DMS 273 (cell line): ENCODE measurements around the gene KDM6B.

Experiments used
- DNase-seq: peaks from one replicate; lab custom pipeline; 2025; ENCODE audit not compliant: unreplicated experiment; lab: John Stamatoyannopoulos, UW

Gene KDM6B

DNA sequence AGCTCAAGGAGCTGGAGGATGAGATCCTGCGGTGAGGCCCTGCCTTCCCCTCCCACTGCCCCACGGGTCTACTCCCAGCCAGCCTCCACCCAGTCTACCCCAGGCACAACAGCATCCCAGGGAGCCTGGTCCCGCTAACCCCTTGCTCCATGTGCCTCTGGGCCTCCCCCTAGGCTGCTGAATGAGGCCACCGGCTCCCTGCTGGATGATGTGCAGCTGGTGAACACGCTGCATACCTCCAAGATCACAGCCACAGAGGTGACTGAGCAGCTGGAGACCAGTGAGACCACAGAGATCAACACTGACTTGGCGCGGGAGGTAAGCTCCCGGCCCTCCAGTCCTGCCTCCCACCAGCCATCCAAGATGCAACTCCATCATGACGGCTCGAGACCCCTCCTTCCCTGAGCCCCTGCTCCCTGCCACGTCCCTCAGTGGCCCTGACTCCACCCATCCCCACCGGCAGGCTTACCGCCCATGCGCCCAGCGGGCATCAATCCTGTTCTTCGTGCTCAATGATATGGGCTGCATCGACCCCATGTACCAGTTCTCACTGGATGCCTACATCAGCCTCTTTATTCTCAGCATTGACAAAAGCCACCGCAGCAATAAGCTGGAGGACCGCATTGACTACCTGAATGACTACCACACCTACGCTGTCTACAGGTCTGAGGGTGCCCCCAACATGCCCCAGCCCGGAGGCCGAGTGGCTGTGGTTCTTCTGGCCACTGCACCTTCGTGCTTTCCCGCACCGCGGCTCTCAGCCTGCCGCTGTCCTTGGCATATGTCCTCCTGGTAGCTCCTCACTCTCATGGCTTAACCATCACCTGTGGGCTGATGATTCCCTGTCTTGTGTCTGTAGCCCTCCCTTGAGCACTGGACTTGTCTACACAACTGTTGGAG, 15.0 kb upstream of the KDM6B start:
- DNase-seq: no peak

DNA sequence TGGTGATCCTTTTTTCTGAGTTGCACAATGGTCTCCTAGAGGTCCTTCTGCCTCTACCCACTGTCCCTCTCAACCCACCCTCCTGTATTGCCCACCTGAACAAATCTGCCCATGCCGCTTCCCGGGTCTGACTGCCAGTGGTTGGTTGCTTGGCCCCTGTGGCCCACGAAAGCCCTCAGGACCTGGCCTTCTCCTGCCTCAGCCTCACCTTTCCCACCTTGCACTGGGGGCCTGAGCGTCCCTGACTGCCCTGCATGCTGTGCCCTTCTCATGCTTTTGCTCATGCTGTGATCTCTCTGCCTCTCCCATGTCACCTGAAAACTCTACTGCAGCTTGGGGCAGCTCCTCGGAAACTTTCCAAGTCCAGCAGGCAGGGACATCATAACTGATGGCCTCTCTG, 13.8 kb upstream of the KDM6B start:
- DNase-seq: no peak

DNA sequence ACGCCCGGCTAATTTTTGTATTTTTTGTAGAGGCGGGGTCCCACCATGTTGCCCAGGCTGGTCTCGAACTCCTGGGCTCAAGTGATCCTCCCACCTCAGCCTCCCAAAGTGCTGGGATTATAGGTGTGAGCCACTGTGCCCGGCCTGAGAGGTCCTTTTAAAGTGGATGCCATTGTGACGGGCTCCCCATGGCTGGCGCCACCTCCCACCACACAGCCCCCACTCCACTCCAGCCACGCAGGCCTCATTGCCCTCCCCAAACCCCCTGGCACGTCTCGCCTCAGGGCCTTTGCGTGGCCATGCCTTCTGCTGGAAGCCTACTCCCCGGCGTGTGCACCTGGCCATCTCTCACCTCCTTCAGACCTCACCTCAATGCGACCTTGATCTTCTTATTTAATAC, 11.9 kb upstream of the KDM6B start:
- no peak for DNase-seq

DNA sequence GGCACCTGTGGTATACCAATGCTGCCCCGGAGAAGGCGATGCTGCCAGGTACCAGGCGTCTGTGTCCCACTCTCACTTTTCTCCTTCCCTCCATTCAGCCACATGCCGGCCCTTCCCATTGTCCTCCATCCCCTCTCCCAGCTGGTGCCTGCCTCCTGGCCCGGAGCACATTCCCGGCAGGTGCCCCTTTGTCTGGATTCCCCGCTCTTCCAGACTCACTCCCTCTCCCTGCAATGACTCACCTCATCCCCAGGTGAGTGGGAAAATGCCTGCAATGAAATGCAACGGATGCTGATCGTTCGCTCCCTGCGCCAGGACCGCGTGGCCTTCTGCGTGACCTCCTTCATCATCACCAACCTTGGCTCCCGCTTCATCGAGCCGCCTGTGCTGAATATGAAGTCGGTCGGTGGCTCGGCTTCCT, 10.4 kb upstream of the KDM6B start:
- no peak for DNase-seq

DNA sequence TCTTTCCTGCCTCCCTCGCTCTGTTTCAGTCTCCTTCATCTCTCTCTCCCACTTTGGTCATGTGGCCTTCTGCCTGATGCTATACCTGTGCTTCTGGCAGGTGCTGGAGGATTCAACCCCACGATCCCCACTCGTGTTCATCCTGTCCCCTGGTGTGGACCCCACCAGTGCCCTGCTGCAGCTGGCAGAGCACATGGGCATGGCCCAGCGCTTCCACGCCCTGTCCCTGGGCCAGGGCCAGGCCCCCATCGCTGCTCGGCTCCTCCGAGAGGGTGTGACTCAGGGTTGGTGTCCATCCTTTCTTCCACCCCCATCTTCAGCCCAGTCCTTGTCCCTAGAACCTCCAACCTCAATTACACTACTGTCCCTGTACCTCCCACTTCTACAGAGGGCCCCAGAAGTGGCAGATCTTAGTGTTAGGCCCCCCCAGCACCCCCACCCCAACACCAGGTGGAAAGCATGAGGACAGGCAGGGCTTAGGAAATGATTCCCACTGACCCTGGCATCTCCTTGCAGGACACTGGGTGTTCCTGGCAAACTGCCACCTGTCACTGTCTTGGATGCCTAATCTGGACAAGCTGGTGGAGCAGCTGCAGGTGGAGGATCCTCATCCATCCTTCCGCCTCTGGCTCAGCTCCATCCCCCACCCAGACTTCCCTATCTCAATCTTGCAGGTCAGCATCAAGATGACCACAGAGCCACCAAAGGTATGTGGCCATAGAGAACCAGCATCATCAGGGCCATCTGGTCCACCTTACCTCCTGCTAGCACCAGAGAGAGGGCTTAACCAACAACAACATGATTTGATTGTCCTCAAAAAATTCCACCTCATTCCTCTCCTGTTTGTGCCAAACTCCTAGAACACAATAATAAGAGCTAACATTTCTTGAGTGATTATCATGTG, 9.7 kb upstream of the KDM6B start:
- no peak for DNase-seq

DNA sequence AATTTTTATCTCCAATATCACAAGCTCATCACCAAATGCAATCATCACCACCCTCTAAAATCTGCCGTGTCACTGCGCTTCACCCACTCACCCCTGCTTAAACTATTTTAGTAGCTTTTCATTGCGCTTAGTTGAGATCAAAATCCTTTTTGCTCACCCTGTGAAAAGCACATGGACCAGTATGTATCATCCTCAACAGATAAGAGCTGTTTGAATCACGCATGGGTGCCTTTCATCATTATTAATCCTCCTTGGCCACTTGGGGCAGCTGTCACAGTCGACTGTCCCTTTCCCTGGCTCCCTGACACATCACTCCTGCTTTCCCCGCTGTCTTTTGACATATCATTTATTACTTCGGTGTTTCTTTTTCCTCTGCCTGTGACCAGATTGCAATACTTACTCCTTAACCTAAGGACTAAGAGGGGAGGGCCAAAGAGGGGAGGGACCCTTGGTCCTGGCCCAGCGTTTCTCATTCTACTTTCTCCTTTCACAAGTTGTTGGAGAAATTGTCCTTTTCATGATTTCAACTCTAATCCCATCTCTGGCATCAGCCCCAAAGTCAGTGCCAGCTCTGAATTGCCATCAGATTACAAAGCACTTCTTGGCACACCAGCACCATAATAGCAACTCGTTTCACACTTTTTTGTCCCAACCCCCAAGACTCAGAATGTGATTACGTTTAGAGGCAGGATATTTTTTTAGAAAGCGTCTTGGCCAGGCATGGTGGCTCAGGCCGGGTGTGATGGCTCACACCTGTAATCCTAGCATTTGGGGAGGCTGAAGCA, 8.6 kb upstream of the KDM6B start:
- no peak for DNase-seq

DNA sequence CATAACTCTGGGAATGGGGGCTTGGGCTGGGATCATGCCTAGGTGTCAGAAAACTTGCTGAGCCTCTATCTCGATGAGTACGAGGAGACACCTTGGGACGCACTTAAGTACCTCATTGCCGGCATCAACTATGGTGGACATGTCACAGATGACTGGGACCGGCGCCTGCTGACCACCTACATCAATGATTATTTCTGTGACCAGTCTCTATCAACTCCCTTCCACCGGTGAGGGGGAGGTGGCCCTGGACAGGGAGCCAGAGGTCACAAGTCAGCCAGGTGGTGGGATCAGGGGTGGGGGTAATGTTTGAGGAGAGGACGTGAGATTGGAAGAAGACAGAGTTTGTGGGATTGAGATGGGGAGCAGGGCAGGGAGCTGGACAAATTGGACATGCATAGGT, 3.4 kb upstream of the KDM6B start:
- DNase-seq: no peak

DNA sequence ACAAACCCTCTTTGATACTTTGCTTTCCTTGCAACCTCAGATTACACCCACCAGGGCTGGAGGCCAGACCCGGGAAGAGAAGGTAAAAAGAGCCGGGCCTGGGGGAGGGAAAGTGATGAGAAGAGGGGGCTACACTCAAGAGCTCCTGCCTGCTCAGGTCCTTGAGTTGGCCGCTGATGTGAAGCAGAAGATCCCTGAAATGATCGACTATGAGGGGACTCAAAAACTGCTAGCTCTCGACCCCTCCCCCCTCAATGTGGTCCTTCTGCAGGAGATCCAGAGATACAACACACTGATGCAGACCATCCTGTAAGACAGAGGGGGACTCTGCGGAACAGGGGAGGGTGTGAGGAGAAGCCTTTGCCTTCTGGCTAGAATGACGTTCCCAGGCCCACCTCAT, 2.8 kb upstream of the KDM6B start:
- no peak for DNase-seq

DNA sequence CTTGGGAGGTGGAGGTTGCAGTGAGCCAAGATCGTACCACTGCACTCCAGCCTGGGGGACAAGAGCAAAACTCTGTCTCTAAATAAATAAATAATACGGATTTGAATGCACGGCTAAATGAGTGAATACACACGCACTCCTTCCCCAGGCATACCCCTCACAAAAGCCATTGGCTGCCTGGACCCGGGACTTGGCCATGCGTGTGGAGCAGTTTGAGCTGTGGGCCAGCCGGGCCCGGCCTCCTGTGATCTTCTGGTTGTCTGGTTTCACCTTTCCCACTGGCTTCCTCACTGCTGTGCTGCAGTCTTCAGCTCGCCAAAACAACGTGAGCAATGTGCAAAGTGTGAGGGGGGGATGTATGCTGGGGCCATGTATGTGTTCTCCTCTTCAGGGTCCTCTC, 1.6 kb upstream of the KDM6B start:
- DNase-seq: no peak

DNA sequence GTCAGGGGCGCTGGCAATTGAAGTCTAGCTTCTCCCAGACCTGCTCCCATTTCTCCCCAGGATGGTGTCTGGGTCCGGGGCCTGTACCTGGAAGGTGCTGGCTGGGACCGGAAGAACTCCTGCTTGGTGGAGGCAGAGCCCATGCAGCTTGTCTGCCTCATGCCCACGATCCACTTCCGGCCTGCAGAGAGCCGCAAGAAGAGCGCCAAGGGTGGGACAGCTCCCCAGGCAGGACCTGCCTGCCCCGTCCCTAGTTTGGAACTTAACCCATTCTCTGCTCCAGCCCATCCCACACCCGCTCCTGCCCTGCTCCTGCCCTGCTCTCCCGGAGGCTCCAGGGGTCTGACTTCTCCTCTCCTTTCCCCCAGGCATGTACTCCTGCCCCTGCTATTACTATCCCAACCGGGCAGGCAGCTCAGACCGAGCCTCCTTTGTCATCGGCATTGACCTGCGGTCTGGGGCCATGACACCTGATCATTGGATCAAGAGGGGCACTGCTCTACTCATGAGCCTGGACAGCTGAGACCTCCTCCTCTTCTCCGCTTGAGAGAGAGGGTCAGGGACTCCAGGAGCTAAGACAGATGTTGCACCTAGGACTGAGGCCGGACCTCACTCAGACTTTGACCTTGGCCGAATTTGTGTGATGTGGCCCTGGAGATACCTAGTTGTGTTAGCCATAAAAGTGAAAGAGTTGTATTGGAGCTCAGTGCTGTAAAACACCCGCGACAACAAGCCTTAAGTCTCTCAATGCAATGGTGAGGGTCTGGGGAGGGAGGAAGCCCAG, 814 bp upstream of the KDM6B start:
- no peak for DNase-seq

DNA sequence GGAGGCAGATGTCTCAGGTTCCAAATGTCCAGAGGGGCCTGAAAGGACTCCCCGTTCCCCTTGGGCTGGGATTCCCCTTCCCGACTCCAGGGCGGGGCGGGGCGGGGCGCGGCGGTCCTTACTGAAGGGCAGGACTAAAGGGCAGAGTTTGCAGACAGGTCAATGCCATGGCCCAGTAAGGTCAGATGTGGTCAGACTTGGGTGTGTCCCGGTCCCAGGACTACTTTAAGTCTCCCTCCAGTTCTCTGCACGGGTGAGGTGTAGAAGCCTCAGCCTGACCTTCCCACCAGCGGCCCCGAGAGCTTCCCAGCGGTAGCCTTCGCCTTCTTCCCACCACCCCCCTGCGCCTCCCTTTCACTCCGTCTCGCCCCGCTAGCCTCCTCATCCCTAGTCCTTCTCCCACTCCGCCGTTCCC, 532 bp downstream of the KDM6B start:
- DNase-seq: no peak

DNA sequence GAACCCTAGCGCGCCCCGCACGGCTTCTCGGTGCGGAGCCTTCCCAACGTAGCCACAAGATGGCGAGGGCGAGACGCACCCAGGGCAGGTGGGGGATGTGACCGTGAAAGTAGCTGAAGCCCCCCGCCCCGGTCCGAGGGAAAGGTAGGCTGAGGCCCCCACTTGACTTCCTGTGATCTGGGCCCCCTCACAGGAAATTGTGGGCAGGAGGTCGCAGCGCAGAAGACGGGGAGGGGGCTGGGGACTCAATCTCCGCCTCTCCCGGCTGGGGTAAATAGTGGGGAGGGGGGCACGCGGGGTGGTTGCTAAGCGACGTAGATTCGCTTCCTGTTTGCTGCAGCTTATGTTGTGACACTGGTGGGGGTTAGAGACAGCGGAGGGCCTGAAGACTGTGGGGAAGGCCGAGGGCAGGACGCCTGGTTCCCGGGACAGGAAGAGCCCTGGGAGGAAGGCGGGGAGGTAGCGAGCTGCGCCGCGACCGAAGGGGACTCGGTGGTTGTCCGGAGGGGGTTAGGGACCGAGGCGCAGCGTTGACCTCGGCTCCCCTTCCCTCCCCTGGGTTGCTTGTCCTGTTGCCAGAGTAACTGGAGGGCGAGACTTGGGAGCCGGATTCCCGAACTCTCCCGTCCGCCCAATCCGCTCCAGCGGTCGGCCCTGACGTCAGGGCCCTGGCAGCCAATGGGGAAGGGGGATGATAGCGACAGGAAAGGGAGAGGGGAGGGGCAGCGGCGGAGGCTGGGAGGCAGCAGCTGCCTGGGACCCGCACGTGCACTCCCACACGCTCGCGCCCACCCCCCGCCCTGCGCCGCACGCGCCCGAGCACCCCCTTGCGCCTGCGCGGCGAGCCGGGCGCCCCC, 1.2 kb downstream of the KDM6B start:
- peak; percentile 98 for DNase-seq

DNA sequence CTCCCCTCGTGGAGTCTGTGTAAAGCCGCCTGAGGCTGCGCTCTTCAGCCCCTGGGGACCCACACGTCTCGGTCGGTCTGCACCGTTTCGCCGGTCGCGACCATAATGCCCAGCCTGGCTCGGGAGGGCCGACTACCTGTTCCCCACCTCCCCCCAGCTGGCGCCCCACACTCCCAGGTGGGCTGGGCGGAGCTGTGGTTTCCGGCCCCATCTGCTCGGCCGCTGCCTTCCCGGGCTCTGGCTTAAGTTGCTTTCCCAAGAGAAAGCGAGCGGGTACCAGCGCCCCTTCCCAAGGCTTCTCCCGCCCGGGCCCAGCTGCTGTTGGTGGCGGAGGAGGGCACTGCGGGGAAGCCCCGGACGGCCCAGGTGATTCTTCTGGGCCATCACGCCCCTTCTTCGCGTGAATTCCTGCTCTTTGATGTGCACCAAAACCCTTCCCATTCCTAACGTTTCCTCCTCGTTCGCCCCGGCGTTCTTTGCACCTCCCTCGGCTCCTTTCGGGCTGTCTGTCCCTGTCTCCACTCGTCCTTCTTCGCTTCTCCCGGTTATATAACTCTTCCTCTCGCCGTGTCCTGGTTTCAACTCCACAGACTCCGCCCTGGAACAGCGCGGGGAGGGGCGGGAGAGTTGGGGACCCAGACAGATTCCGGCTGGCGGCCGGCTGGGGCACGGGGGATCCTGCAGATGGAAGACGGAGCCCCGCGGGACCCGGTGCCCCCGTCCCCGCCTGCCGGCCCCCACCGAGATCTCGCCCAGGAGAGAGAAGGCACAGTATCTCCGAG, 2.0 kb downstream of the KDM6B start:
- DNase-seq: peak; percentile 97

DNA sequence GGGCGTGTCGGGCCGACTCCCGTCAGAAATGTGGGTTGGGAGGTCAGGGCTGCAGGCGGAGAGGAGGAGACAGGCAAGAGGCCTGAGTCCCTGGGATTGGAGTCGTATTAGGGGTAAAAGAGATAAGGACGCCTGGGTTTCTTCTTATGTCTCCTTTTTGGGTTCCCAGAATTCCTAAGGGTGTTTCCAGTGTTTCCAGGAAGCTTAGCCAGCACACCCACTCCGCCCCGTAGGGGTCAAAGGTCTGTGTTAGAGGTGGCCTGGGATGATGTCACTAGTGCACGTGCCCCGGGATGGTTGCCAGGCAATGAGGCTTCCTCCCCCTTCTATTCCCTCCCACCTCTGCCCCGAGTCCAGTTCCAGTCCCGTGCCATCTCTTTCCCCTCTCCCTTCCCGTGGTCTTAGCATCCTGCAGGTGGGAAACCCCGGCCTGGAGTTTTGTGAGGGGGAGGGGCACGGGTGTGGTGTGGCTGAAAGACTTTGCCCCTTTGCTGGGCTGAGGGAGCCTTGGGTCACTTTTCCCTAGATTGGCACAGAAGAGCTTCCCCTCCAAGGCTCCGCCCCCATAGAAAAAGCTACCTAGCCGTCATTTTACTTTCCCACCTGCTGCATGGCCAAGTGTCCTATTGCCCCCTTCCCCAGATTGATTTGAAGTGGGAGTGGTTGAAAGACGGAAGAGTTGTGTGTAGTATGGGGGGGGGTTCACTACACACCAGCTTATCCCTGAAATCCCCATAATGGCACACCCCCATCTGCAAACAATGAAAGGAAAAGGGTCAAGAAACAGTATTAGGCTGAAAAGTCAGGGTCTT, 2.8 kb downstream of the KDM6B start:
- DNase-seq: peak; percentile 98

DNA sequence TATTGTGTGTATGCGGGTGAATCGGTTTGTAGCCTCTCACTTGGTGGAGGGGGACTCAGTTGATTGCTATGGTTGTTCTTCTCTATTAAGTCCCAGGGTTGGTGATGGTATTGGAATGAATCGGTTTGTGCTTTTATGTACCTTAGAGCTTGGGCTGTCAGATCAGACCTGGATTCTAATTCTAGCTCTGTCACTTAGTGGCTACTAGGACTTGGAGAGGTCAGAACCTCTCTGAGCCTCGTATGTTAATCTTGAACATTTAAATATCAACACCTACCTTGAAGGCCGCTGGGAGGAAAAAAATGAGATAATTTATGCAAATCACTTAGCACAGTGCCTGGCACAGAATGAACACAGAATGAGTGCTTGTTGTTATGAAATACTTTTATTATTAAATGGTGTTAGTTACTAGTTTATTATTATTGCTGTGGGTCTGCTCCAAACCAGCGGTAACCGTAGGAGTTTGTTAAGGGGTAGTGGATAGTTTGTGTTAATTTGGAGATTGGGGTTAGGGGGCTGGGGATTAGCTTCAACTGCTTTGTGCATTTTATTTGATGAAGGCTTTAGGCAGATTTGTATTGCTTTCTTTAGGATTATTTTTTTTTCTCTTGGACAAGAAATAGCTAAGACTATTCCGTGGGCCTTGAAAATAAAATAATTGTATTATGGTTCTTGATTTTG, 3.5 kb downstream of the KDM6B start:
- peak; percentile 48 for DNase-seq

DNA sequence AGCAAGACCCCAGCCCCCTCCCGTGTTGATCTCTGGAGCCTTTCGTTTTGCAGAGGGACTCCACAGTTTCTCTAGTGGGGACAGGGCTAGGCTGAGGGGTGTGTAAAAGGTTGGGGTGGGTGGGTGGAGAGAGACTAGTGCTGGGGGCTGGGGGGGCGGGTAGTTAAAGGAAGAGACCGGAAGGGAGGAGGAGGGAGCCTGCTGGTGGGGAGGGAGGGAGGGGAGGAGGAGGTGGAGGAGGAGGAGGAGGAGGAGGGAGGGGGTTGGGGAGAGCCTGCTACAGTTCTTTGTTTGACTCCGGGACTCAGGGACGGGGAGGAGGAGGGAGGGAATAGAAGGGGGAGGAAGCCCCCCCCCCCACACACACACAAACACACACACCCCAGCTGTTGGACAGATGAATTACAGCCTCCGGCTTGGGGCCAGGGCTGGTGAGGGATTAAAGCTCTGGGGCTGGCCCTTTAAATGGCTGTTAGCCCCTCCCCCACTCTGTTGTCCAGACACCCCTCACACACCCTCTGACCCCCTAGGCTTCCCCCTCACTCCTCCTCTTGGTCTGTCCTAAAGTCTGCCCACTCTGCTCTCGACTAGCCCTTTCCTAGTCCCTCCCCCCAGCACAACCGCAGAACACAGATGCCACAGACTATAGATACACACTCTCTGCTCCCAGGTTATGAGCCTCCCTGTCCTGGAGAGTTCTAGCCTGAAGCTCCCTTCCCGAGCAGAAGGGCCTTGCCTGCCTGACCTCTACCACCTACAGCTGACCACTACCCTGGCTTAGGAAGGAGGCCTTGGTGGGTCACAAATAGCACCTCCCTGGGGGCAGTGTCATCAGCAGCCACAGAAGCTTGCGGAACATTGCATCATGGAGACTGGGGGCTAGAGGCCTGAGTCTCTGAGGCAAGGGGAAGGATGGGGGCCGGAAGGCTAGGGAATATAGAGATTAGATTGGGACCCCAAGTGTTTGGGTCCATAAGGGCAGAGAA, 4.4 kb downstream of the KDM6B start:
- peak; percentile 75 for DNase-seq
